SW480 (cell line): ENCODE measurements around the gene ADCY10.

Experiments used
- DNase-seq: peaks from one replicate; pipeline ENCODE4 v3.0.0-alpha.2; 2016; ENCODE audit warnings: low spot score

Gene ADCY10

DNA sequence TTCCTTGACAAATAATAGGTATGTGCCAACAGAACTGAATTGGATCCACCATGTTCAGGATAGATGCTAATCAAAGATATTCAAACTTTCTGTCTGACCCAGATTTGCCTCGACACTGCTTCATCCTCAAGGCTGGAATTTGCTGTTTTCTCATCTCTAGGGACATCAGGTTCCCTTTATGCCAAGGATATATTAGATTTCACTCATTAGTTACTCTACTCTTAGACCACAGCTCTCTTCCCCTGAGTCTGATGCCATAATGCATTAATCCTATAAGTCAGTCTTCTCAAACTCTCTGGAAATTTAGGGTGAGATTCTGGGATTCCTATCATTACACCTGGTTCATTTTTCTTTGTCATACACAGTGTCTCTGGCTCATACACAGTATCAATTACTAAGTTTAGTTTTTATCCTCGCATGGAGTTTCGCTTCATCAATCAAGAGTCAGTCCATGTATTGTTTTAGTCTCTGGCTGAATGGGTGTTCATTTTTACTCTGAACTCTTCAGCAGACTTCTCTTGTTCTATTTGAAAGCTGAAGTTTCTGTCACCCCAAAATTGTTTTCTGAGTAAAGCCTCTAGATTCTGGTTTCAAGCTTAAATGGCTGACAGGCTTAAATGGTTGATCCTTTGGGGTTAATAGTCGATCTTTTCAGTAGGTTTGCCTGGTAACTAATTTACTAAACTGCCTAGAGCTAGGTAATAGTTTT is 13.3 kb upstream of the ADCY10 start:
- no peak for DNase-seq

DNA sequence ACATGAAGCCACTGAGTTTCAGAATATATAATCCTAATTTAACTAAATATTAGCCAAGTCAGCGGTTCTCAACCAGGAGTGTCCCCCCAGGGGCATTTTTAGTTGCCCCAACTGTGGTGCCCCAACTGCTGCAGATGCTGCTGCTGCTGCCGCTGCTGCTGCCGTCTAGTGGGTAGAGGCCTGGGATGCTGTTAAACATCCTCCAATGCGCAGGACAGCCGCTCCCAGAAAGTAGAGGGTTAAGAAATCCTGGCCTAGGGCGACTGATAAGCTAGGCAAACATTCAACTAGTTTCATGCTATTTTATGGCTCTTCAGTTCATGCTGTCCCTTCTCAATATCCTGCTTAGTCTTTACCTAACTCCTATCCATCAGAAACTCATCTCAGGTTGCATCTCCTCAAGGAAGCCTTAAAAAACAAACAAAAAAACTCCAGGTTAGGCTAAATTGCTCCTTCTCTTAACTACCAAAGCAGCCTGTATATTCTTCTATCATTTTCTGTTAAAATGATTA is 12.6 kb upstream of the ADCY10 start:
- DNase-seq, result no peak

DNA sequence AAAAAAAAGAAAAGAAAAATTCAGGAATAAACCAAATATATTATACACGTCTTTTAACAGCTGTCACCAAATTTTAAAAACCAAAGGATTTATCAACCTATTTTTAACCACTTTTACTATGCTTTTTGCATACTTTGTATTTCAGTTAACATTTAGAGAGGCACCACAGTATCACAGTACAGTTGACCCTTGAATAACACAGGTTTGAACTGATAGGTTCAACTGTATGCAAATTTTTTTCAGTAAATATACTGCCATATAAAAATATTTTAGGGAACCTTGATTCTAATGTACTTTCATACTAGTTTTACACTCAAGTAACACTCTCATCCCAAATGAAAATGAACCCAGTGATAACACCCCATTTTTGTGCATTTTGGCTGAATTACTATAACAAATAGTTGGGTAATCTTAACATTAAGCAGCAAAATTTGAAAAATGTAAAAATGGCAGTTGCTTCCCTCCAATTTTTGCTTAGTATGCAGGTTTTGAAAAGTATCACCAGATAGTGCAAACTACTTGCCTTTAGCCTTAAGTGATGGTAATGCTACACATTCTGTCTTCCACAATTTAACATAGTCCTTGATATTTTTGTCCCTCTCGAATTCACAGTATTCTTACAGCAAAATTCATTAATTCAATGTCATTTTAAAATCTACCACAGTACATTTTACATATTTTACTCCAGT is 10.8 kb upstream of the ADCY10 start:
- DNase-seq, result no peak

DNA sequence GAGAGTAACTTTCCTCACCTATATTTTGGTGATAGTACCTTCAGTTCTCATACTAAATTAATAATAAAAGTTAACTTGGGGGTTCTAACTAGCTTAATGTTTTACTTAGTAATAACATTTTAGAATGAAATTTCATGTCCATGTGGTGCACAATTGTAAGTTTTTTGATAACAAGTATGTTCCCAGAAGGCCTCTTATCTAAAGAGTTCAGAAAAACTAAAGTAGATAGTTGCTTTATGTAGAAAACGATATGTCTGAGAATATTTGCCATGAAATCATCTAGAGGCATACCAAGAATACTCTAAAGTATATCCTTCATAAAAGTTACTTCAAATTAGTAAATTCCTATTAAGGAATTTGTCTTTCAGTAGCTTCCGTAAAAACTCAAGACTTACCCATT is 10.2 kb upstream of the ADCY10 start:
- DNase-seq, result no peak

DNA sequence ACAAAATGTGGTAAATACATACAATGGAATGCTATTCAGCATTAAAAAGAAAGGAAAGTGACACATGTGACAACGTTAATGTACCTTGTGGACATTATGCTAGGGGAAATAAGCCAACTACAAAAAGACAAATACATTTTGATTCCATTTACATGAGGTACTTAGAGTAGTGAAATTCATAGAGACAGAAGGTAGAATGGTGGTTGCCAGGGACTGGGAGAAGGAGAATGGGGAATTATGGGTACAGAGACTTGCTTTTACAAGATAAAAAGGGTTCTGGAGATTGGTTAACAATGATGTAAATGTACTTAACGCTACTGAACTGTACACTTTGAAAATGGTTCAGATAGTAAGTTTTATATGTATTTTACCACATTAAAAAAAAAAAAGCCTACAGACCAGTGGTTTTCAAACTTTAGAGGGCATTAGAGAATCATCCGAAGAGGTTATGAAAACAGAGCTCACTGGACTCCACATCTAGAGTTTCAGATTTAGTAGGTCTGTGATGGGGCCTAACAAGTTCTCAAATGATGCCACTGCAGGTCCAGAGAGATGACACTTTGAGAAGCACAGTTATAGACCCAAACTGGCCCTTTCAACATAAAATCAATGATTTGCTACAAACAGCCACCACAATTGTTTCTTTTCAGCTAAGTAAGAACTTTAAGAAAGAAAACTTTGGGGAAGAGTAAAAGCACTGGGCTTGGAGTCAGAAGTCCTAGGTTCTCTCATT is 9.6 kb upstream of the ADCY10 start:
- DNase-seq, result no peak

DNA sequence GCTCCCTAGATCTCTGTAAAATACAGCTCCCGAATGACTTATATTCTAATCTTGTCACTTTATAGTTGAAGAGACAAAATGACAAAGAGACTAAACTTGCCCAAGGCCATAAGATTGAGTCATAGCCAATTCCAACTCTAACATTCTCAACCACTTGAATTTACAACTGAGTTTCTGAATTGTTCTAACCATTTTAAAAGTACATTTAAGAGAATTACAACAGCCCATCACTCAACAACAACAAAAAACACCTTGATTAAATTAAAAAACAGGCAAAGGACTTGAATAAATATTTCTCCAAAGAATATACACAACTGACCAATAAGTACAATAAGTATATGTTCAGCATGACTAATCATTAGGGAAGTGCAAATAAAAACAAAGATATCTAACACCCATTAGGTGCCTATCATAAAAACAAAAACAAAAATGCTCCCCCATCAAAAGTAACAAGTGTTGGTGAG is 8.7 kb upstream of the ADCY10 start:
- DNase-seq, result no peak

DNA sequence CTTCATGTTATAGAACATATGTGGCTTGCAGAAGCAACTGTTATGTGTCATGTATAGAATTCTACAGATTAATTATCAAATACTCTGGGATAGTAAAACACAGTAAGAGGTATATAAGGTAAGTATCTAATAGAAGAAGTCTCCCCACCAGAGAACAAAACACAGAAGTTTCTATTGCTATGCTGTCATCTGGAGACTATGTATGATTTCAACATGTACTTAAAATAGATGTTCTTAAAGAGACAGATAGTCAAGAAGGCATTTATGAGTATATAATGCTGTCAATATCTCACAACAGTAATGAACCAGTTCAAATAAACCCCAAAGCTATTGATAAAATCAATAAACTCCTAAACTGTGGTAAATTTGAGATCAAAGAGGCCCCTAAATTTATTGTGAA is 8.1 kb upstream of the ADCY10 start:
- no peak for DNase-seq

DNA sequence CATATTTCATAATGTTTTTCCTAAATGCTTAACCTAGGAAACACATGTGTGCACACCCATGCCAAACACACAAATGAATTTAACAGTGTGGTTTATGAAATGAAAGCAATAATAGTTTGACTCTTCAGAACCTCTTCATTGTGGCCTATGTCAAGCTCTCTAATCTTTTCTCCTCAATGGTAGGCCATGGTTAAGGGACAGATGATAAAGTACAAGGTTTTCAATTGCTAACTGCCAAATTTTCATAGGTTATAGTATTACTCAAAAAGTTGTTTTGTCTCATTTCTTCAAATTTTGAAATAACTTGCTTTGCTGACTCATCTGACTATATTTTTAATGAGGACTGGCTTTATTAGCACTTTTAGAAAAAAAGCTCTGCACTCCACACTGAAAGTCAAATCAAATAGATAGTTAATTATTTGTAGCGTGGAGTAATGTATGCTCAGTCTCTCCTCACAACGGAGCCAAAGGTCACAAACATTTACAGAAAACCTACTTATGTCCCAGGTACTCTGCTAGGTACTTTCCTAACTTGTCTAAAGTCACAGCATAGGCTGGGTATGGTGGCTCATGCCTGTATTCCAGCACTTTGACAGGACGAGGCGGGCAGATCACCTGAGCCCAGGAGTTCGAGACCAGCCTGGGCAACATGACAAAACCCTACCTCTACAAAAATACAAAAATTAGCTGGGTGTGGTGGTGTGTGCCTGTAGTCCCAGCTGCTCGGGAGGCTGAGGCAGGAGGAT is 3.0 kb upstream of the ADCY10 start:
- DNase-seq, result no peak

DNA sequence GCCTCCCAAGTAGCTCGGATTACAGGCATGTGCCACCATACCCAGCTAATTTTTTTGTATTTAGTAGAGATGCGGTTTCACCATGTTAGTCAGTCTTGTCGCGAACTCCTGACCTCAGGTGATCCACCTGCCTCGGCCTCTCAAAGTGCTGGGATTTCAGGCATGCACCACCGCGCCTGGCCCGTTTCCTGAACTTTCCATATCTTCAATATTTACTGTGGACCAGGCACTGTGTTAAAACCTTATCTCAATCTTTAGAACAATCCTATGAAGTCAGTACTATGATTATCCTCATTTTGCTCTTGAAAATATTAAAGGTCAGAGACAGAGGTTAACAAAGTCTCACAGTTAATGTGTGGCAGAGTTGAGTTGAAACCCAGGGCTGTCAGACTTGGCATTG is 1.6 kb upstream of the ADCY10 start:
- DNase-seq, result no peak

DNA sequence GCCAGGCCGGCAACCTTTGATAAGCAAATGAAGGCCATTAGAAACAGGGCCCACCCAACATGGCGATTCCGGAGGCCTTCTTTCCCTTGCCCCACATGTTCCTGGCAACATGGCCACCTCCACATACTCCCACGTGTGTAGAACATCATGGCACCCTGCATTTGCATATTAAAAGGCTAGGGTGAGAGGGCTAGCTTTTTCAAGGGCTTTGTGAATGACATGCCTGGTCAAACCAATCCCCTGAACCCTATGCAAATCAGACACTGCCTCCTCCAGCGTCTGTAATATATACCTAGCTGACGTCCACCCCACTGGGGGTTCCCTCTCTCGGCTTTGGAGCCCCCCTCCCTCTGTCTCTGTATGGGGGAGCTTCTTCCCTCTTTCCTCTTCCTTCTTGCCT is 1.6 kb downstream of the ADCY10 start:
- DNase-seq, result no peak

DNA sequence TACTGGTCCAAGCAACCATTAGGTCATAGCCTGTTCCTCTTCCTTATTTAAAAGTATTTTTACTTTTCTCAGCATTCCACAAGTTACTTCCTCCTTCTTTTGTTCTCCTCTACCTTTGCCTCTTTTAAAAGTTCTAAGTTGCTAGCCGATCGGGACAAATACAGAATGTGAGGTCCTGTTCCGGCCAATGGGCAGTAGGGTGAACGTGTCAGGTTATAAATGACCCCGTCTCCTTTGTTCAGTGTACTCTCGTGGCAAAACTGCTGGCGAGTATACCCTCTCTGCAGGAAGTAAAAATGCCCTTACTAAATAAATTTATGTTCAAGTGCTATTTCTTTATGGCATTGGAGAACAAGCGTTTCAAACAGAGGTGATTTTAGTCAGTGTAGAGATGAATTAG is 2.5 kb downstream of the ADCY10 start:
- no peak for DNase-seq

DNA sequence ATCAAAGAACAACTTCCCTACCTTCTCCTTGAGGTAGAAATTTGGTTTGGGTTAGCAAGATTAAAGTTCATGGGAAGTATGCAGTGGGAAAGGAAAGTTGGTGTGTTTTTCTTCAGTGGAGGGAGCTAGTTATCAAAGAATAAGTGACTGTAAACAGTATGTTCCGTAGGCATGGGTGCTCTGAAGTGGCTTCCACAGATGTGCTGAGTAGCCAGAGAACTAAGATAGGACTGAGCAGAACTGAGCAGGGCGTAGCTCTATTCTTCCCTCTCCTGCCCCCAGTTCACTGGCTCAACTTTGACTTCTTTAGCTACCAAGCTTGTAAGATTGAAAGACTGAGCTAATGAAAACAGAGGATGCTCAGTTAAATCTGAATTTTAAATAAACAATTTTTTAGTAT is 3.4 kb downstream of the ADCY10 start:
- no peak for DNase-seq

DNA sequence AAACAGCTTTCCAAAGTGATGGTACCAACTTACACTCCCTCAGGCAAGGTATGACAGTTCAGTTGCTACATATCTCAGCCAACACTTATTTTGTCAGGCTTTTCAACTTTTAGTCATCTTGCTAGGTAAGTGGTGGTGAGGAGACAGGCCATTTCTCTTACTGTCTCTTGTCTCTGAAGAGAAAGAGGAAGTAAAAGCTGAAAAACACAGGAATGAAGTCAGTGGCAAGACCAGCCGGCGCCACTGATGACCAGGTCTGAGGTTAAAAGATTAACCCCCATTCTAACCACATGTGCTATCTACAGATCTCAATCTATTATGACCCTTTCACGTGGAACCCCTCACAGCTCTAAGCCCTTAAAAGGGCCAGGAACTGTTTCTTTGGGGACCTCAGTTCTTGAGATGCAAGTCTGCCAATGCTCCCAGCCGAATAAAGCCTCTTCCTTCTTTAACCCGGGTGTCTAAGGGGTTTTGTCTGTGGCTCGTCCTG is 4.2 kb downstream of the ADCY10 start:
- no peak for DNase-seq

DNA sequence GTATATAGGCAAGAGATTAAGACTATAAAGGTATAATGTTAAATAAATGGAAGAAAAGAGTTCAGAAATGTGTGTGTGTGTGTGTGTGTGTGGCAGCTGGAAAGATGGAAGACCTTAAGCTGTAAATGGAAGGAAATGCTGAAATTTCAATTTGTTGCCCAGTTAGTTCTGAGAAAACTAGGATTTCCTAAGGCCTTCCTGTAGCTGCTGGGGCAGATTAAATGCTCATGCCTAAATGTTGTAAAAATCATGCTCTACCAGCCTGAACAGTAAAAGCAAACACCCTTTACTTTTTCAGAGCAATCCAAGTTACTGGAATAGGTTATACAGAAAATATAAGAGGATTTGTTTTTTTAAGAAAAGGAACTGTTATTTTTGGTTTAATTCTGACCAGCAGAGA is 8.3 kb downstream of the ADCY10 start:
- no peak for DNase-seq

DNA sequence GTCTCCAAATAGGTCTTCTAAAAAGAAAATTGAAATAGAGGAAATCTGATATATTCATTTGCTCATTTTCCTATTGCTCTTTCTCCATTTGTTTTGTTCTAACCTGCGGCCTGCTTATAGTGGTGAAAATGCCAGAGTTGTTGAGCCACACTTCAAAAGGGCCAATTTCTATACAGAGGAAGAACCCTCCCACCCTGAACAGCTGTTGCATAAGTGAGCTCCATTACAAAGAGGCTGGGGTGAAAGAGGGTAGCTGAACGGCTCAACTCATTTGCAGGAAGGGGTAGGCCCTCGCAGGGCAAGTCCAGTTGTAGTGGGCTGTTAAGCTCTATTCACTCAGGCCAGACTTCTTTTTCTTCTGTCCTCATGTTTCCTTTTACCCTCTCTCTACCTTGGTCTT is 8.8 kb downstream of the ADCY10 start:
- DNase-seq, result no peak

DNA sequence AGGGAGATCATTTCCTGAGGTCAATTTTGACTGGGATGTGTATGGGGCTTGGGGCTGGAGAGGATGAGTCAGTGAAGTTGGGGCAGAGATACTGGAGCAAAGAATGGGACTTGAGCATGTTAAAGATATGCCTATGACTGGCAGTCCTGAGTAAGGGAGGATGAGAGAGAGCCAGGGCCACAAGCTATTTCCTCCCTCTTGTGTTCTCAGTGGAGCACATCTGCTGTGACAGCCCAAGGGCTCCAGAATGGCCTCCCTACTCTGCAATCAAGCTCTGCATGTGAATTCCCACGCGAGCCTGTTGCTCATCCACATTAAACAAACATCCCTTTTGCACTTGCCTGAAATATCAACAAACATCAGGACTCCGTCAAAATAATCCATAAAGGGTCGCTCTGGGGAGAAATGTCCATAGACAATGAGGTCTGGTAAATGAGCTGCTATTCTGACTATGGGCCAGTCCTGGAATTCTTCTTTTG is 9.2 kb downstream of the ADCY10 start:
- no peak for DNase-seq

DNA sequence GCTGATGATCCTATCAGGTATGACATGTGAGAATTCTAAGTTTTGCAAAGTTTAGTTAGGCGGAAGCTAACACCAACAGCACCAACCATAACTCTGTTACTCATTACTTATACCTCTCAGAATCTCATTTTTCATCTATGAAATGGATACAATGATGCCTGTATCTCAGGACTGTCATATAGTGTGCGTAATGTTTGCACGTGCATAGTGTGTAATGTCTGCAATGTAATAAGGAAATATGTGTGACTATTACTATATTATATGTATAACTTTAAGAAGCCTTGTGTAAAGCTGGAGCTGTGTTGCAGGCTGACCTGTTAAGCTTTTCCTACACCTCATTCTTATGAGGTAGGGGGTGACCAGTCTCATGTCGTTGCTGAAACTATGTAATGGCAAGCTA is 13.0 kb downstream of the ADCY10 start:
- no peak for DNase-seq

DNA sequence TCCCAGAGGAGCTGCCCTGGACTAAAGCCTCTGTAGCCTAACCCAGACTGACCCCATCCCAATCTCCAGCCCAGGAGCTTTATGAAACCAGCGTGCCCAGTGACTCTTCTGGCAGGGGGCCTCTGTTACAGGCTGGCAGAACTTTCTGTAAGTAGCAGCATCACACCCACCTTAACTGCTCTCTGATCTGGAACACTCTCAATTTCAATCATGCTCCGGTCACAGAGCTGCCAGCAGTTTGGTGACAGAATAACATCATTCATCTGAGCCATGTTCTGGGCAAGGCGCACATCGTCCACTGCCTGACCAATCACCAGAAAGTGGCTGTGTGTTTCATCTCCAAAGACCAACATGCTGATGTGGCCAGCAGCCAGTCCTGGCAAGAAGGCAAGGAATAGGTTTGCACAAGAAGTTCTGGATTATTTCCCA is 14.7 kb downstream of the ADCY10 start:
- DNase-seq, result no peak

DNA sequence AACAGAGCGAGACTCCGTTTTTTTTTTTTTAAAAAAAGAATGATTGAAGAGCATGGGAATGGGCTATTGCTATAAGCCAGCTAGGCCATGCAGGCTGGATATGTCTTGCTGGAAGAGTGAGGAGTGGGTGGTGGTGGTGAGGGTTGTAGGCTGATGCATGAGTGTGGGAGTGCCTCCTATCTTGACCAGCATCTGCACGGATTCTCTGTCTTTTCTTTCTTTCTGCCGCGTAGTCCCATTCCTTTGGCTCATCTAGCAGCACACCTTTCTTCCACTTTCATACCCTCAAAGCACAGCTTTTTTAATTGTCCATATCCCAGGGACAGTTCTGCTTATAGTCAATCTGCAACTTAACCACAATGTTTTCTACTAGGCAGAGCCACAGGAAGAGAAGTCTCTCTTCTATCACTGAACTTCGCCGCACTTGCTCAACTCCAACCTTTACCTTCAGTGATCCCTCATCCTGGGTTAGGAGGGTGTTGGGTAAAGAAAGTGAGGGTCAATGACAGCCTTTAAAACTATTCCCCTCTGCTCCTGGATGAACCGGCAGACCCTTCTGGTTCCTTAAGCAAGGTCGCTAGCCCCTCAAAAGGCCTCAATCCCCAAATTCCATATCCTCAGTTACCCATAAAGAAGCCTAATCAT is 15.2 kb downstream of the ADCY10 start:
- no peak for DNase-seq

DNA sequence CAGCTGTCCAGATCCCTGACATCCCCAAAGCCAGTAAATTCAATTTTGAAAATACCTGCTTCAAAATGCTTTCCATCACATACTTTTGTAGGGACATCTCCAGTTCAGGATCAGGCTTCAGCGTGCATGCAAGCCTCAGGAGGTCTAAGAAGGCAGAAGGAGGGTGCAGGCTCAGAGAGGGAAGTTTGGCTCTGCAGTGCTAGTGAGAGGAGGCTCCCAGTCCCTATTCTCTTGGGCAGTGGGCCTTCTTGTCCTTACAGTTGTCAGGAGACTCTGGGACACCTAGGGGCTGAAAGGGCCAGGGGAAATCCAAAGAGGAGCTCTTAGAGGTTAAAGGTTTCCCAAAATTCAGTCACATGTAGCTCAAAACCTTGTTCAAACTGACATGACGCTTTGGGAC is 20.1 kb downstream of the ADCY10 start:
- DNase-seq, result no peak

DNA sequence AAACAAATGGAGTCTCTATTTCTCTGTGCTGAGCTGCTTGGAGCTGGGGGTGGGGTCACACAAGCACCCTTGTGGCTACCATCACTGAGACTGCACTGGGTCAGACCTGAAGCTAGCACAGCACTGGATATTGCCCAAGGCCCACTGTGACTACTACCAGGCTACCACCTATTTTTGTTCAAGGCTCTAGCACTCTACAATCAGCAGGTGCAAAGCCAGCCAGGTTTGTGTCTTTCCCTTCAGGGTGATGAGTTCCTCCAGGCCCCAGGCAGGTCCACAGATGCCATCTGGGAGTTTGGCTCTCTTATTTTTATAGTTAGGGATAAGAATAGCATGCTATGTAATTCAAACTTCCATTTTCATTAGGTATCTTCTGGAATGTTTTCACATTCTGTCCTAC is 23.5 kb downstream of the ADCY10 start:
- no peak for DNase-seq
